ENCODE data around the gene AMIGO2.

AMIGO2 gene

DNA sequence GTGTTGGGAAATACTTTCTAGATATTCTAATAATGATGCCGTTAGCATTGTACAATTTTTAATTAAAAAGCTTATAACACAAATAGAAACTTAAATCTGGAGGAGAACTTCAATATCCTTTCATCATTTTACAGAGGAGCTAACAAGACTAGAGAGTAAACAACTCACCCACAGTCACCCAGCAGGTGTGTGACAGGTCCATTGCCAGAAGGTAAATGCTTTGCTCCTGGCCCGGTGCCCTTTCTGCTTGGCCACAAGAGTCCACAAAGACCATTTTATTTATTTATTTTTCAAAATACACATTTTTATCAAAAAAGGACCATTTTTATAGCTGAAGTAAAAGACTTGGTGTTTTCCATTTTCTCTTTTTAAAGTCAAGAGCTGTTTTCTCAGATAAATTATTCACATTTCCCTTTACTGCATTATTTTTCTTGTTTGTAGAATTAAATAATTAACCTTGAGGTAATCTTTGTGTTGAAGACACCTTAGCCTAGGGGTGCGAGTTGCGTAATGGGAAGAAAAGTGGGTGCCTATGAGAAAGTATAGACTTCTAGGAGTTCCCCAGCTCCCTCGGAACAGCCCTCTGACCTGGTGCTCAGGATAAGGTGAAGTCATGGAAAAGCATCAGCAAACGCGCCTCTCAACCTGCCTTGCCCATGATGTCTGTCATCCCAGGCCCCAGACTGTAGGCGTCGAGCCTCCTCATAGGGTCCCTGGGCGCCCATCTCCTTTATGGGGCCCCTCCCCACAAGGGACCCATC, 26.3 kb upstream of the AMIGO2 start:
- Histone ChIP-seq H3K79me1 (ENCODE audit: low read length) (no peaks in the 10 kb centered on the region), H2AFZ (ENCODE audit: insufficient read depth, low read length, poor library complexity) (no peak overlapping the region)

DNA sequence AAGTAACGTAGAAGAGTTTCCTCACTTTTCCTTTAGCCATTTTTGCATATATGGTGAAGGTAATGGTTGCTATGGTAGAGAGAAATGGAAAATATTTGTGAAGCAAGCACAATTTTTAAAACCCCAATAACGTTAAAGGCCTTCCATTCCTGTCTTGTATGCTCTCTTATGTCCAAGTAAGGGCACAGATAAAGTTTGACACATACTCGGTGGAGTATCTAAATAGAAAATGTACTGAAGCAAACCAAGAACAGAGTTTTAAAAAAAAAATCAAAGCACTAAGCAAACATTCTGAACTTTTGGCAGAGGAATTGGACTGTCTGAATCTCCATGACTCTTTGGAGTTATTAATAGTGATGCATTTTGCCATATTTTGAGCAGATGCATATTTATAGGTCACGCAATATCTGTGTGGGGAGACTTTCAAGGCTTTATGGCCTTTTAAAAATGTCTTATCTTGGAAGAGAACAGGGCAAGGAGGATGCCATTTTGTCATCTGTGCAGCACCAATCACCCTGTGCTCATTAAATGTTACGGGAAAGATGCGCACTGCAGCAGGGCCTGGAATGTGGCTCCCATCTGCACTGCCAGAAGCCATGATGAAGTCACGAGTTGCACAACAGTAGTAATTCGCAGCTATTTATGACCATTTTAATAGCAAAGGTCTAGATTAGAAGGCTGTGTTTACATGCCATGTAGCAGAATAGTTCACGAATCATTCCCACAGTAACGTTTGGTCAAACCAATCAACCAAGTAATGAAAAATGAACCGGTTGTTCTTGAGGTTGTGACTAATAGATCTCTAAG, 23.3 kb upstream of the AMIGO2 start:
- no peak overlapping the region for H3K27ac ChIP-seq (ENCODE audit: low read depth, low read length)
- no peaks in the 10 kb centered on the region for H3K9me3 ChIP-seq (ENCODE audit: insufficient read depth, low read depth, low read length)
- H3K27me3 ChIP-seq (ENCODE audit: insufficient read depth, low read length) = no peaks in the 10 kb centered on the region
- no peak overlapping the region for H2BK120ac ChIP-seq (ENCODE audit: insufficient read depth, low read length, poor library complexity)
- no peak overlapping the region for H3K9ac ChIP-seq (ENCODE audit: low read length)
- no peaks in the 10 kb centered on the region for H3K36me3 ChIP-seq (ENCODE audit: control insufficient read depth in 1 of 2, insufficient read depth in 2 of 2, low read length in 2 of 2)
- peak; percentile 88 to 98 for DNase-seq
- no CpG with 5 or more reads among the region's 11 CpGs for WGBS (ENCODE audit: extremely low coverage, insufficient coverage, insufficient read length)
- no peak overlapping the region for H2AK5ac ChIP-seq (ENCODE audit: low read length)
- H3K79me2 ChIP-seq (ENCODE audit: control insufficient read depth, insufficient read depth, low read length, poor library complexity) = no peaks in the 10 kb centered on the region
- no peaks in the 10 kb centered on the region for H3K4me1 ChIP-seq (ENCODE audit: control insufficient read depth in 1 of 2, insufficient read depth in 2 of 2, low read length in 2 of 2)
- no peak overlapping the region for H3K4me3 ChIP-seq (ENCODE audit: low read depth, low read length)
- no peaks in the 10 kb centered on the region for H3K79me1 ChIP-seq (ENCODE audit: low read length)
- H3K4me2 ChIP-seq (ENCODE audit: low read length) = no peak overlapping the region
- no peak overlapping the region for H2BK12ac ChIP-seq (ENCODE audit: low read length)
- H3K18ac ChIP-seq (ENCODE audit: low read length) = no peak overlapping the region
- H4K91ac ChIP-seq (ENCODE audit: low read depth, low read length) = no peak overlapping the region
- H3K23ac ChIP-seq (ENCODE audit: low read length) = no peak overlapping the region
- H2BK5ac ChIP-seq (ENCODE audit: low read depth, low read length, poor library complexity) = no peak overlapping the region
- H3K14ac ChIP-seq (ENCODE audit: low read length) = no peak overlapping the region
- no peak overlapping the region for H3K4ac ChIP-seq (ENCODE audit: low read depth, low read length)
- H4K12ac ChIP-seq (ENCODE audit: low read depth, low read length) = no peak overlapping the region
- H4K8ac ChIP-seq (ENCODE audit: low read depth, low read length) = no peak overlapping the region
- no peak overlapping the region for H2AFZ ChIP-seq (ENCODE audit: insufficient read depth, low read length, poor library complexity)

More for the DNA sequence above, 26.3 kb upstream of the AMIGO2 start:
- H3K14ac ChIP-seq (ENCODE audit: low read length) = no peak overlapping the region
- H3K36me3 ChIP-seq (ENCODE audit: control insufficient read depth in 1 of 2, insufficient read depth in 2 of 2, low read length in 2 of 2) = no peaks in the 10 kb centered on the region
- H3K4me1 ChIP-seq (ENCODE audit: control insufficient read depth in 1 of 2, insufficient read depth in 2 of 2, low read length in 2 of 2) = no peaks in the 10 kb centered on the region
- no peak overlapping the region for H4K8ac ChIP-seq (ENCODE audit: low read depth, low read length)
- no peak overlapping the region for H3K4me3 ChIP-seq (ENCODE audit: low read depth, low read length)
- H3K9ac ChIP-seq (ENCODE audit: low read length) = peak overlapping the region; percentile 69
- H2AK5ac ChIP-seq (ENCODE audit: low read length) = no peak overlapping the region
- no peak overlapping the region for H3K18ac ChIP-seq (ENCODE audit: low read length)
- no CpG with 5 or more reads among the region's 10 CpGs for WGBS (ENCODE audit: extremely low coverage, insufficient coverage, insufficient read length)
- no peak overlapping the region for H2BK120ac ChIP-seq (ENCODE audit: insufficient read depth, low read length, poor library complexity)
- H3K79me2 ChIP-seq (ENCODE audit: control insufficient read depth, insufficient read depth, low read length, poor library complexity) = no peaks in the 10 kb centered on the region
- no peak overlapping the region for H3K27ac ChIP-seq (ENCODE audit: low read depth, low read length)
- H3K9me3 ChIP-seq (ENCODE audit: insufficient read depth, low read depth, low read length) = no peaks in the 10 kb centered on the region
- H4K91ac ChIP-seq (ENCODE audit: low read depth, low read length) = no peak overlapping the region
- H3K4ac ChIP-seq (ENCODE audit: low read depth, low read length) = no peak overlapping the region
- H3K27me3 ChIP-seq (ENCODE audit: insufficient read depth, low read length) = no peaks in the 10 kb centered on the region
- no peak overlapping the region for H3K23ac ChIP-seq (ENCODE audit: low read length)
- no peak overlapping the region for H3K4me2 ChIP-seq (ENCODE audit: low read length)
- DNase-seq = no peak
- H2BK5ac ChIP-seq (ENCODE audit: low read depth, low read length, poor library complexity) = no peak overlapping the region
- H2BK12ac ChIP-seq (ENCODE audit: low read length) = no peak overlapping the region
- no peak overlapping the region for H4K12ac ChIP-seq (ENCODE audit: low read depth, low read length)

DNA sequence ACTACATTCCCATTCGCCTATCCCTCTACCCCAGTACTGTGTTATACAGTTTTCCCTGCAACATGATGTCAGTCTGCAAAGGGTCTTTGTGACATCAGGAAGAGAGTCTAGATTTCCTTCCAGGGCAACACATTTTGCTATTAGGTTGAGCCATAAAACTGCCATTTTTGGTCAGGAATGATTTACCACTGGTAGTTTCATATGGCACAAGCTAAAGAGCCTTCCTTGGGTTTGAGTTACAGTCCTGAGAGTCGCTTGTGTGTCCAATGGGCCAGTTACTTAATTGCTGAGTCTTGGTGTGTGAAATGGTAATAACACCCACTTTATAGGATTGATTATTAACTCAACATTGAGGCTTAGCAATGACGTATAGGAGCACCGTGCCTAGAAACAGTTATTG, 22.6 kb upstream of the AMIGO2 start:
- H4K8ac ChIP-seq (ENCODE audit: low read depth, low read length) = no peak overlapping the region
- H3K4ac ChIP-seq (ENCODE audit: low read depth, low read length) = no peak overlapping the region
- no peak overlapping the region for H3K18ac ChIP-seq (ENCODE audit: low read length)
- no peak overlapping the region for H4K91ac ChIP-seq (ENCODE audit: low read depth, low read length)
- no peaks in the 10 kb centered on the region for H3K9me3 ChIP-seq (ENCODE audit: insufficient read depth, low read depth, low read length)
- no peaks in the 10 kb centered on the region for H3K36me3 ChIP-seq (ENCODE audit: control insufficient read depth in 1 of 2, insufficient read depth in 2 of 2, low read length in 2 of 2)
- no peak for DNase-seq
- no peak overlapping the region for H3K14ac ChIP-seq (ENCODE audit: low read length)
- no peak overlapping the region for H2BK120ac ChIP-seq (ENCODE audit: insufficient read depth, low read length, poor library complexity)
- H2AK5ac ChIP-seq (ENCODE audit: low read length) = no peak overlapping the region
- H3K79me2 ChIP-seq (ENCODE audit: control insufficient read depth, insufficient read depth, low read length, poor library complexity) = no peaks in the 10 kb centered on the region
- WGBS (ENCODE audit: extremely low coverage, insufficient coverage, insufficient read length) = no CpG with 5 or more reads among the region's 4 CpGs
- H3K9ac ChIP-seq (ENCODE audit: low read length) = no peak overlapping the region
- peaks cover 0 to 2% of the 10 kb centered on the region in 2 experiments for H3K4me1 ChIP-seq (ENCODE audit: control insufficient read depth in 1 of 2, insufficient read depth in 2 of 2, low read length in 2 of 2)
- no peak overlapping the region for H2AFZ ChIP-seq (ENCODE audit: insufficient read depth, low read length, poor library complexity)
- H2BK5ac ChIP-seq (ENCODE audit: low read depth, low read length, poor library complexity) = no peak overlapping the region
- no peaks in the 10 kb centered on the region for H3K27me3 ChIP-seq (ENCODE audit: insufficient read depth, low read length)
- no peaks in the 10 kb centered on the region for H3K79me1 ChIP-seq (ENCODE audit: low read length)
- H3K4me3 ChIP-seq (ENCODE audit: low read depth, low read length) = no peak overlapping the region
- no peak overlapping the region for H3K27ac ChIP-seq (ENCODE audit: low read depth, low read length)
- H3K4me2 ChIP-seq (ENCODE audit: low read length) = no peak overlapping the region
- no peak overlapping the region for H2BK12ac ChIP-seq (ENCODE audit: low read length)
- no peak overlapping the region for H3K23ac ChIP-seq (ENCODE audit: low read length)
- no peak overlapping the region for H4K12ac ChIP-seq (ENCODE audit: low read depth, low read length)

DNA sequence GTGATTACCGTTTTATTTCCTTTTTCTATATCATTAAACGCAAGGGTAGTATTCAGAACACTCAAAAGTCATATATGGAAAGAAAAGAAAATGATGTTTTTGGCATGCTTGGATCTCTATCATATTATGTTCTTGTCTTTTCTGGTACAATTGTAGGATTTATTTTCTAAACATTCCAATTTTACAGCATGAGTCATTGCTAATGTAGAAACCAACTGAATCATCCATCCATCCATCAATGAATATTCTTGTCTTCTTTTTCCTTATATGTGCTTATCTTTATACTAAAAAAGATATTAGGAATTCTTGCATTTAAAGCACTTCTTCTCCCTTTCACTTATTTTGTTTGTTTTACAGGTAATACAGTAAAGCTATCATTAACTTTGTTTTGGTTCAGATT, 20.4 kb upstream of the AMIGO2 start:
- Histone ChIP-seq H3K18ac (ENCODE audit: low read length) (no peak overlapping the region), H2AK5ac (ENCODE audit: low read length) (no peak overlapping the region), H3K14ac (ENCODE audit: low read length) (no peak overlapping the region), H3K79me1 (ENCODE audit: low read length) (no peaks in the 10 kb centered on the region), H3K4me3 (ENCODE audit: low read depth, low read length) (no peak overlapping the region), H4K8ac (ENCODE audit: low read depth, low read length) (no peak overlapping the region), H3K27me3 (ENCODE audit: insufficient read depth, low read length) (no peaks in the 10 kb centered on the region), H2BK120ac (ENCODE audit: insufficient read depth, low read length, poor library complexity) (no peak overlapping the region), H2AFZ (ENCODE audit: insufficient read depth, low read length, poor library complexity) (no peak overlapping the region), H3K79me2 (ENCODE audit: control insufficient read depth, insufficient read depth, low read length, poor library complexity) (no peaks in the 10 kb centered on the region), H3K4ac (ENCODE audit: low read depth, low read length) (no peak overlapping the region), H3K27ac (ENCODE audit: low read depth, low read length) (no peak overlapping the region), H4K91ac (ENCODE audit: low read depth, low read length) (no peak overlapping the region), H3K9me3 (ENCODE audit: insufficient read depth, low read depth, low read length) (no peaks in the 10 kb centered on the region), H4K12ac (ENCODE audit: low read depth, low read length) (no peak overlapping the region), H2BK12ac (ENCODE audit: low read length) (no peak overlapping the region), H3K36me3 (ENCODE audit: control insufficient read depth in 1 of 2, insufficient read depth in 2 of 2, low read length in 2 of 2) (no peaks in the 10 kb centered on the region), H3K9ac (ENCODE audit: low read length) (no peak overlapping the region), H3K23ac (ENCODE audit: low read length) (no peak overlapping the region), H3K4me2 (ENCODE audit: low read length) (no peak overlapping the region), H3K4me1 (ENCODE audit: control insufficient read depth in 1 of 2, insufficient read depth in 2 of 2, low read length in 2 of 2) (peaks cover 0 to 2% of the 10 kb centered on the region in 2 experiments), H2BK5ac (ENCODE audit: low read depth, low read length, poor library complexity) (no peak overlapping the region)
- WGBS (ENCODE audit: extremely low coverage, insufficient coverage, insufficient read length) = no CpG with 5 or more reads among the region's 2 CpGs
- DNase-seq = no peak

All from trophoblast cell (in vitro differentiated cells and primary cell).